Natural killer cell (primary cell): Measurements from ENCODE around the gene DLGAP4. TPM values are rescaled to one million over a fixed set of nuclear protein-coding genes. Genes with fewer than 3 reads are reported as not detected.
A peak's percentile ranks its signal among the peaks of the same experiment; 100 is the strongest.
"Not testable (repeated sequence)": the region's sequence is repeated elsewhere in the genome, so short reads cannot be mapped to it uniquely, and the experiment has no call there.

Experiments used
- ATAC-seq, 3 donors: fragments of 150-1000 bp in 2 of 3; fragments of 200-7000 bp in 1 of 3; cut with Tn5 transposase; 1 replicate in 1 of 3; 2 replicates in 2 of 3; pipeline ENCODE4 v1.10.0; 2021; ENCODE audit warnings: mild to moderate bottlenecking in 2 of 3, moderate library complexity in 2 of 3
- DNase-seq, 2 donors: peaks; one replicate each; pipeline versions ENCODE4 v3.0.0 to v3.0.0-alpha.2; 2013 to 2021; ENCODE audit warnings: mixed read lengths in 1 of 2
- H3K27ac ChIP-seq: one replicate; pipeline ENCODE4 v1.5.1; 2013; ENCODE audit warnings: mild to moderate bottlenecking, low read length
- H3K27me3 ChIP-seq: one replicate; pipeline ENCODE4 v1.6.1; 2013; ENCODE audit warnings: low read length; ENCODE audit not compliant: control insufficient read depth, insufficient read depth
- H3K36me3 ChIP-seq: one replicate; pipeline ENCODE4 v1.6.1; 2013; ENCODE audit warnings: low read length; ENCODE audit not compliant: control insufficient read depth, insufficient read depth
- H3K4me1 ChIP-seq: one replicate; pipeline ENCODE4 v1.6.1; 2013; ENCODE audit warnings: low read length; ENCODE audit not compliant: control insufficient read depth, insufficient read depth
- H3K4me3 ChIP-seq: one replicate; pipeline ENCODE4 v1.5.1; 2013; ENCODE audit warnings: low read length
- H3K9me3 ChIP-seq: one replicate; pipeline ENCODE4 v1.6.1; 2013; ENCODE audit warnings: low read length; ENCODE audit not compliant: control insufficient read depth, insufficient read depth
- H3K27ac Mint-ChIP-seq, 2 donors: one replicate each; pipeline ENCODE4 v1.8.0; 2022; ENCODE audit warnings: mild to moderate bottlenecking in 2 of 2, mixed read lengths in 2 of 2, moderate library complexity in 1 of 2
- H3K27me3 Mint-ChIP-seq, 2 donors: one replicate each; pipeline ENCODE4 v1.8.0; 2022; ENCODE audit warnings: low read depth in 2 of 2, mixed read lengths in 2 of 2
- H3K36me3 Mint-ChIP-seq: one replicate; pipeline ENCODE4 v1.8.0; 2022; ENCODE audit warnings: mixed read lengths
- H3K4me1 Mint-ChIP-seq, 2 donors: one replicate each; pipeline ENCODE4 v1.8.0; 2022; ENCODE audit warnings: mixed read lengths in 2 of 2
- H3K4me3 Mint-ChIP-seq: one replicate; pipeline ENCODE4 v1.8.0; 2022; ENCODE audit warnings: mild to moderate bottlenecking, moderate library complexity, mixed read lengths
- H3K9me3 Mint-ChIP-seq, 2 donors: one replicate each; pipeline ENCODE4 v1.8.0; 2022; ENCODE audit warnings: mixed read lengths in 2 of 2
- WGBS: methylation state at CpG from one replicate; pipeline ENCODE4 v1.1.7; 2013; ENCODE audit warnings: missing lambda C conversion rate; ENCODE audit not compliant: insufficient coverage; 5-methylcytosine and 5-hydroxymethylcytosine counted together
- intact Hi-C: fragments of 100-400 bp; cut with micrococcal nuclease; formaldehyde crosslinking; loops from one replicate; pipeline ENCODE4 v1.14.2; 2022
- total RNA-seq, 4 donors: library from RNA; stranded (reverse); fragments of 120-200 nt in 1 of 4; gene quantifications; one replicate each; pipeline versions ENCODE4 v1.2.3 to v1.2.4, GENCODE V29; 2013 to 2022
- TF ChIP-seq, protein P1 (sequence below): fragments of 200-600 bp; IDR thresholded peaks from one replicate; pipeline ENCODE4 v1.8.0; 2022; ENCODE audit warnings: antibody characterized with exemption

The DLGAP4 gene
- total RNA-seq, 3 donors from 2014 or later (not counting 1 experiment from before 2014, with no cell fraction given), result 47.9 to 51.6 (median 51.2) TPM

- H3K27ac Mint-ChIP-seq, result no peak overlapping the region
- no peak for ATAC-seq
- no peaks in the 10 kb centered on the region for H3K27me3 ChIP-seq
- peaks cover 31 to 39% of the 10 kb centered on the region in 2 donors for H3K27me3 Mint-ChIP-seq
- H3K4me1 Mint-ChIP-seq, result no peaks in the 10 kb centered on the region
- no peak overlapping the region for H3K4me3 ChIP-seq
- no peaks in the 10 kb centered on the region for H3K36me3 ChIP-seq
- TF ChIP-seq, protein P1, sequence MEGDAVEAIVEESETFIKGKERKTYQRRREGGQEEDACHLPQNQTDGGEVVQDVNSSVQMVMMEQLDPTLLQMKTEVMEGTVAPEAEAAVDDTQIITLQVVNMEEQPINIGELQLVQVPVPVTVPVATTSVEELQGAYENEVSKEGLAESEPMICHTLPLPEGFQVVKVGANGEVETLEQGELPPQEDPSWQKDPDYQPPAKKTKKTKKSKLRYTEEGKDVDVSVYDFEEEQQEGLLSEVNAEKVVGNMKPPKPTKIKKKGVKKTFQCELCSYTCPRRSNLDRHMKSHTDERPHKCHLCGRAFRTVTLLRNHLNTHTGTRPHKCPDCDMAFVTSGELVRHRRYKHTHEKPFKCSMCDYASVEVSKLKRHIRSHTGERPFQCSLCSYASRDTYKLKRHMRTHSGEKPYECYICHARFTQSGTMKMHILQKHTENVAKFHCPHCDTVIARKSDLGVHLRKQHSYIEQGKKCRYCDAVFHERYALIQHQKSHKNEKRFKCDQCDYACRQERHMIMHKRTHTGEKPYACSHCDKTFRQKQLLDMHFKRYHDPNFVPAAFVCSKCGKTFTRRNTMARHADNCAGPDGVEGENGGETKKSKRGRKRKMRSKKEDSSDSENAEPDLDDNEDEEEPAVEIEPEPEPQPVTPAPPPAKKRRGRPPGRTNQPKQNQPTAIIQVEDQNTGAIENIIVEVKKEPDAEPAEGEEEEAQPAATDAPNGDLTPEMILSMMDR, result no peak
- no peak overlapping the region for H3K4me3 Mint-ChIP-seq
- H3K4me1 ChIP-seq, result no peaks in the 10 kb centered on the region
- H3K27ac ChIP-seq, result no peak overlapping the region
- no peak for DNase-seq
- H3K36me3 Mint-ChIP-seq, result no peaks in the 10 kb centered on the region
- no peaks in the 10 kb centered on the region for H3K9me3 ChIP-seq
- H3K9me3 Mint-ChIP-seq, result no peaks in the 10 kb centered on the region
- WGBS, result 57% methylated on average over 22 of the region's 22 CpGs
- intact Hi-C loops, result no loop called here
These were observed 71.5 kb downstream of the DLGAP4 start for GRCh38 chr20:36377348-36378326.

DNA sequence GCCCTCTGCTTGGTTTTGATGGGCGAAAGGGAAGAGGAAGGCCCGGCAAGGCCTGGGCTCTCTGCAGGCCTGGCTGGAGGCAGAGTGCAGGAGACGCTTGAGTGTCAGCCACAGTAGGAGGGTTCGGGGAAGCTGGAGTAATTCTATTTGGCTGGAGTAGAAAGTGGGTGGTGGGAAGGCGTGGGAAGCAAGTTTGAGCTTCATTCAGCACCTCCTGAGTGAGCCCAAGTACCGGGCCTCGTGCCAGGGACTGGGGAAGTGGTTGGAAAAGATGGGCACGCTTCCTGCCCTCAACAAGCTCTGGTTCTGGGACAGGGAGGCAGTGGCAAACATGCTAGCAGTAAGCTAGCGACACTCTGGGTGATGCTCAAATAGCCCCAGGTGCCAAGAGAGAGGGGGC lies 72.5 kb downstream of the DLGAP4 start:
- ATAC-seq, result no peak
- H3K4me1 ChIP-seq, result no peaks in the 10 kb centered on the region
- TF ChIP-seq, protein P1, result no peak
- Mint-ChIP-seq H3K4me3 (no peak overlapping the region), H3K36me3 (no peaks in the 10 kb centered on the region), H3K27ac (no peak overlapping the region), H3K9me3 (no peaks in the 10 kb centered on the region), H3K4me1 (no peaks in the 10 kb centered on the region), H3K27me3 (peaks cover 34 to 39% of the 10 kb centered on the region in 2 donors)
- no peak for DNase-seq
- H3K27ac ChIP-seq, result no peak overlapping the region
- no peaks in the 10 kb centered on the region for H3K36me3 ChIP-seq
- intact Hi-C loops, result no loop called here
- 75% methylated on average over 9 of the region's 9 CpGs for WGBS
- H3K9me3 ChIP-seq, result no peaks in the 10 kb centered on the region
- no peaks in the 10 kb centered on the region for H3K27me3 ChIP-seq
- no peak overlapping the region for H3K4me3 ChIP-seq

DNA sequence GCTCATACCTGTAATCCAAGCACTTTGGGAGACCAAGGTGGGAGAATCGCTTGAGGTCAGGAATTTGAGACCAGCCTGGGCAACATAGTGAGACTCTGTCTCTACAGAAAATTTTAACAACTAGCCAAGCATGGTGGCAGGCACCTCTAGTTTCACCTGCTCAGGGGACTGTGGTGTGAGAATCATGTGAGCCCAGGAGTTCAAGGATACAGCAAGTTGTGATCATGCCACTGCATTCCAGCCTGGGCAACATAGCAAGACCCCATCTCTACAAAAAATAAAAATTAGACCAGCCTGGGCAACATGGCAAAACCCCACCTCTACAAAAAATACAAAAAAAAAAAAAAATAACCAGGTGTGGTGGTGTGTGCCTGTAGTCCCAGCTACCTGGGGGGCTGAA lies 73.8 kb downstream of the DLGAP4 start:
- H3K27ac Mint-ChIP-seq, H3K27me3 ChIP-seq, H3K27ac ChIP-seq, intact Hi-C loops, ATAC-seq, H3K4me1 Mint-ChIP-seq, H3K36me3 Mint-ChIP-seq, H3K4me1 ChIP-seq, H3K36me3 ChIP-seq, H3K9me3 Mint-ChIP-seq, H3K4me3 ChIP-seq, H3K4me3 Mint-ChIP-seq, H3K9me3 ChIP-seq, DNase-seq: not testable (repeated sequence)
- 93% methylated on average over 1 of the region's 1 CpG for WGBS
- H3K27me3 Mint-ChIP-seq, result peaks cover 34 to 46% of the 10 kb centered on the region in 2 donors

GRCh38 chr20:36384022-36384619 lies 78.0 kb downstream of the DLGAP4 start:
- DNase-seq, result peak; percentile 17 to 48
- H3K9me3 Mint-ChIP-seq, result no peaks in the 10 kb centered on the region
- intact Hi-C loops, result no loop called here
- Histone ChIP-seq H3K4me3 (no peak overlapping the region), H3K4me1 (no peaks in the 10 kb centered on the region), H3K9me3 (no peaks in the 10 kb centered on the region), H3K27ac (no peak overlapping the region), H3K36me3 (no peaks in the 10 kb centered on the region), H3K27me3 (no peaks in the 10 kb centered on the region)
- TF ChIP-seq, protein P1, result no peak
- 3% methylated on average over 6 of the region's 6 CpGs for WGBS
- no peak overlapping the region for H3K4me3 Mint-ChIP-seq
- H3K27ac Mint-ChIP-seq, result no peak overlapping the region
- peaks cover 23 to 31% of the 10 kb centered on the region in 2 donors for H3K27me3 Mint-ChIP-seq
- ATAC-seq, result peak; percentile 66 to 84 (median 79)
- no peaks in the 10 kb centered on the region for H3K36me3 Mint-ChIP-seq
- H3K4me1 Mint-ChIP-seq, result no peaks in the 10 kb centered on the region
